ENCODE measurements around the gene CUEDC1.

CUEDC1 gene

GRCh38 chr17:57938061-57938502 lies 17.1 kb downstream of the CUEDC1 start:
- no peak overlapping the region for H3K27ac ChIP-seq (ENCODE audit: low read length)
- H3K4me3 ChIP-seq (ENCODE audit: low read length) = no peak overlapping the region

GRCh38 chr17:57937492-57937891 lies 17.7 kb downstream of the CUEDC1 start:
- H3K4me1 ChIP-seq (ENCODE audit: low read length) = peaks cover 44% of the 10 kb centered on the region
- no peak overlapping the region for H3K4me2 ChIP-seq (ENCODE audit: low read length)
- H2AFZ ChIP-seq (ENCODE audit: low read depth, low read length) = no peak overlapping the region
- no peaks in the 10 kb centered on the region for H3K9me3 ChIP-seq (ENCODE audit: insufficient read depth, low read length)
- H3K4me3 ChIP-seq (ENCODE audit: low read length) = no peak overlapping the region
- no peaks in the 10 kb centered on the region for H3K36me3 ChIP-seq (replicated peaks; ENCODE audit: low read depth, low read length)
- no peaks in the 10 kb centered on the region for H4K20me1 ChIP-seq (ENCODE audit: insufficient read depth, low read length)
- H3K79me2 ChIP-seq (ENCODE audit: low read length) = no peaks in the 10 kb centered on the region
- peaks cover 21% of the 10 kb centered on the region for H3K27me3 ChIP-seq (ENCODE audit: low read depth, low read length)
- no peak overlapping the region for H3K27ac ChIP-seq (ENCODE audit: low read length)
- no peak overlapping the region for H3K9ac ChIP-seq (ENCODE audit: low read length)
- TF ChIP-seq EZH2phosphoT487 (IDR thresholded peaks at IDR 0.05; ENCODE audit: low read depth) (no peak), CTCF (IDR thresholded peaks at IDR 0.05; ENCODE audit: low read depth, low read length) (no peak)

More at GRCh38 chr17:57938061-57938502, 17.1 kb downstream of the CUEDC1 start:
- Histone ChIP-seq H3K9ac (ENCODE audit: low read length) (no peak overlapping the region), H2AFZ (ENCODE audit: low read depth, low read length) (no peak overlapping the region), H3K79me2 (ENCODE audit: low read length) (no peaks in the 10 kb centered on the region), H3K4me2 (ENCODE audit: low read length) (no peak overlapping the region), H3K4me1 (ENCODE audit: low read length) (peaks cover 49% of the 10 kb centered on the region), H3K36me3 (replicated peaks; ENCODE audit: low read depth, low read length) (no peaks in the 10 kb centered on the region), H3K27me3 (ENCODE audit: low read depth, low read length) (peaks cover 21% of the 10 kb centered on the region), H4K20me1 (ENCODE audit: insufficient read depth, low read length) (no peaks in the 10 kb centered on the region), H3K9me3 (ENCODE audit: insufficient read depth, low read length) (no peaks in the 10 kb centered on the region)
- TF ChIP-seq CTCF (IDR thresholded peaks at IDR 0.05; ENCODE audit: low read depth, low read length) (no peak), EZH2phosphoT487 (IDR thresholded peaks at IDR 0.05; ENCODE audit: low read depth) (no peak)

GRCh38 chr17:57935833-57936807 lies 19.1 kb downstream of the CUEDC1 start:
- H3K9ac ChIP-seq (ENCODE audit: low read length) = no peak overlapping the region
- H3K79me2 ChIP-seq (ENCODE audit: low read length) = no peaks in the 10 kb centered on the region

More at GRCh38 chr17:57935833-57936807, 19.1 kb downstream of the CUEDC1 start:
- TF ChIP-seq CTCF (IDR thresholded peaks at IDR 0.05; ENCODE audit: low read depth, low read length) = no peak
- TF ChIP-seq EZH2phosphoT487 (IDR thresholded peaks at IDR 0.05; ENCODE audit: low read depth) = no peak
- peaks cover 15% of the 10 kb centered on the region for H3K27me3 ChIP-seq (ENCODE audit: low read depth, low read length)
- H3K36me3 ChIP-seq (replicated peaks; ENCODE audit: low read depth, low read length) = no peaks in the 10 kb centered on the region
- no peaks in the 10 kb centered on the region for H3K9me3 ChIP-seq (ENCODE audit: insufficient read depth, low read length)
- no peak overlapping the region for H3K4me3 ChIP-seq (ENCODE audit: low read length)
- H3K4me1 ChIP-seq (ENCODE audit: low read length) = peaks cover 30% of the 10 kb centered on the region
- H2AFZ ChIP-seq (ENCODE audit: low read depth, low read length) = no peak overlapping the region
- H4K20me1 ChIP-seq (ENCODE audit: insufficient read depth, low read length) = no peaks in the 10 kb centered on the region
- no peak overlapping the region for H3K27ac ChIP-seq (ENCODE audit: low read length)
- no peak overlapping the region for H3K4me2 ChIP-seq (ENCODE audit: low read length)

All from OCI-LY3 (cell line).